NB4 (cell line): ENCODE results near the gene PIPOX.

Experiments used
- MYC ChIP-seq: IDR thresholded peaks from 2 replicates; pipeline ENCODE4 v1.6.1; 2011; ENCODE audit warnings: low read depth, low read length
- POLR2A ChIP-seq: IDR thresholded peaks from 2 replicates; pipeline ENCODE4 v1.6.1; 2011; ENCODE audit warnings: mild to moderate bottlenecking; ENCODE audit not compliant: insufficient read length; ENCODE audit errors: extremely low read depth
- TF ChIP-seq, protein P1 (sequence below): IDR thresholded peaks from one replicate; pipeline ENCODE4 v1.5.1; 2012; ENCODE audit warnings: low read depth, low read length

DNA sequence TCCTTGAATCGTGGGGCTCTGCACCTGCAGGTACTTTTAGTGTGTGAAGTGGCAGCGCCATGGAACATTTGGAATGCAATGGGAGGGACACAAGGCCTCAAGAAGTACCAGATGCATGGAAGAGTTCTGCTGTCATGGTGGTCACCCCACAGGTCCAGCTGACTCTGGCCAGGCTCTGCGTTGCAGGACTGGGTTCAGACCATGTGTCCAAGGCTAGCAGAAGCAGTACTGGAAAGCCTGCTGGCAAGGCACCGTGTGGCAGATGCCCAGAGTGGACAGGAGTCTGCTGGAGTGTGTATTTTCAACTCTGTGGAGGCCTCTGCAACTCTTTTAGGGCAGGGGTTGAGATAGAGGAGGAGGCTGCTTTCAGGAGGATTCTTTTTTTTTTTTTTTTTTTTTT, 2.1 kb downstream of the PIPOX start:
- TF ChIP-seq, protein P1, sequence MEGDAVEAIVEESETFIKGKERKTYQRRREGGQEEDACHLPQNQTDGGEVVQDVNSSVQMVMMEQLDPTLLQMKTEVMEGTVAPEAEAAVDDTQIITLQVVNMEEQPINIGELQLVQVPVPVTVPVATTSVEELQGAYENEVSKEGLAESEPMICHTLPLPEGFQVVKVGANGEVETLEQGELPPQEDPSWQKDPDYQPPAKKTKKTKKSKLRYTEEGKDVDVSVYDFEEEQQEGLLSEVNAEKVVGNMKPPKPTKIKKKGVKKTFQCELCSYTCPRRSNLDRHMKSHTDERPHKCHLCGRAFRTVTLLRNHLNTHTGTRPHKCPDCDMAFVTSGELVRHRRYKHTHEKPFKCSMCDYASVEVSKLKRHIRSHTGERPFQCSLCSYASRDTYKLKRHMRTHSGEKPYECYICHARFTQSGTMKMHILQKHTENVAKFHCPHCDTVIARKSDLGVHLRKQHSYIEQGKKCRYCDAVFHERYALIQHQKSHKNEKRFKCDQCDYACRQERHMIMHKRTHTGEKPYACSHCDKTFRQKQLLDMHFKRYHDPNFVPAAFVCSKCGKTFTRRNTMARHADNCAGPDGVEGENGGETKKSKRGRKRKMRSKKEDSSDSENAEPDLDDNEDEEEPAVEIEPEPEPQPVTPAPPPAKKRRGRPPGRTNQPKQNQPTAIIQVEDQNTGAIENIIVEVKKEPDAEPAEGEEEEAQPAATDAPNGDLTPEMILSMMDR, result no peak
- TF ChIP-seq POLR2A (no peak), MYC (no peak)
